Measurements from ENCODE around the gene RFC4. TPM values are rescaled to one million over a fixed set of nuclear protein-coding genes. Genes with fewer than 3 reads are reported as not detected.
"Not testable (repeated sequence)": the region's sequence is repeated elsewhere in the genome, so short reads cannot be mapped to it uniquely, and the experiment has no call there.

Gene RFC4
- total RNA-seq, 1 donor from 2014 or later = 36.3 TPM

DNA sequence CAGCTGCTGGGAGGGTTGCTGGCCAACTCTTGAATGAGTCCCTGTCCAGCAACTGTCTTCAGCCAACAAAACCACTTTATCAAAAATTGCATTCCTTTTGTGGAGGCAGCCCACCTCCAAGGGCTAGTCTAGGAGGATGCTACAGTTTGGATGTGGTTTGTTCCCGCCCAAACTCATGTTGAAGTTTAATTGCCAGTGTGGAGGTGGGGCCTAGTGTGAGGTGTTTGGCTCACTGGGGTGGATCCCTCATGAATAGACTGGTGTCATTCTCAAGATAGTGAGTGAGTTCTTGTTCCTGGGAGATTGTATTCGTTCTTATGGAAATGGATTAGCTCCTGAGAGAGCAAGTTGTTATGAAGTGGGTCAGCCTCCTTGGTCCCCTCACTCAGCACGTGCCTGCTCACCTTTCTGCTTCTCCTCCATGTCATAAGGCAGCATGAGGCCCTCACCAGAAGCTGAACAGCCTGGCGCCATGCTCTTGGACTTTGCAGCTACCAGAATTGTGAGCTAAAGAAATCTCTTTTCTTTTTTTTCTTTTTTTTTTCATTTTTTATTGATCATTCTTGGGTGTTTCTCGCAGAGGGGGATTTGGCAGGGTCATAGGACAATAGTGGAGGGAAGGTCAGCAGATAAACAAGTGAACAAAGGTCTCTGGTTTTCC is 4.2 kb upstream of the RFC4 start:
- H3K27ac Mint-ChIP-seq (ENCODE audit: unreplicated experiment) = peak overlapping the region; percentile 38
- peaks cover 7% of the 10 kb centered on the region for H3K4me1 Mint-ChIP-seq (ENCODE audit: low read depth, unreplicated experiment)
- H3K4me3 Mint-ChIP-seq (ENCODE audit: unreplicated experiment) = no peak overlapping the region
- H3K27me3 Mint-ChIP-seq (ENCODE audit: unreplicated experiment) = no peaks in the 10 kb centered on the region
- peaks cover 8% of the 10 kb centered on the region for H3K9me3 Mint-ChIP-seq (ENCODE audit: unreplicated experiment)
- no peak for DNase-seq
- no peak for TF ChIP-seq CTCF (IDR thresholded peaks at IDR 0.05; ENCODE audit: partially characterized antibody, unreplicated experiment)
- peaks cover 4% of the 10 kb centered on the region for H3K36me3 Mint-ChIP-seq (ENCODE audit: unreplicated experiment)

- H3K4me3 Mint-ChIP-seq (ENCODE audit: unreplicated experiment) = peak overlapping the region; percentile 90
- H3K36me3 Mint-ChIP-seq (ENCODE audit: unreplicated experiment) = no peaks in the 10 kb centered on the region
- no peak overlapping the region for H3K27ac Mint-ChIP-seq (ENCODE audit: unreplicated experiment)
These were observed 949 bp upstream of the RFC4 start for GRCh38 chr3:186807231-186807630.

DNA sequence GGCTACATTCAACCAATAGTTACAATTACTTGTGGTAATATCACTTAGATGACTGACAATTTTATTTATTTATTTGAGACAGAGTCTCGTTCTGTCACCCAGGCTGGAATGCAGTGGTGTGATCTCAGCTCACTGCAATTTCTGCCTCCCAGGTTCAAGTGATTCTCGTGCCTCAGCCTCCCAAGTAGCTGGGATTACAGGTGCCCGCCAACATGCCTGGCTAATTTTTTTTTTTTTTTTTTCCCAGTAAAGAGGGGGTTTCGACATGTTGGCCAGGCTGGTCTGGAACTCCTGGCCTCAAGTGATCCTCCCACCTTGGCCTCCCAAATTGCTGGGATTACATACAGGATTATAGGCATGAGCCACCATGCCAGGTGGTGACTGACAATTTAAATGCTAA is 2.8 kb downstream of the RFC4 start:
- H3K4me1 Mint-ChIP-seq (ENCODE audit: low read depth, unreplicated experiment); H3K27ac Mint-ChIP-seq (ENCODE audit: unreplicated experiment); H3K27me3 Mint-ChIP-seq (ENCODE audit: unreplicated experiment); H3K9me3 Mint-ChIP-seq (ENCODE audit: unreplicated experiment); DNase-seq; H3K4me3 Mint-ChIP-seq (ENCODE audit: unreplicated experiment); H3K36me3 Mint-ChIP-seq (ENCODE audit: unreplicated experiment): not testable (repeated sequence)

More at GRCh38 chr3:186807231-186807630, 949 bp upstream of the RFC4 start:
- H3K4me1 Mint-ChIP-seq (ENCODE audit: low read depth, unreplicated experiment) = no peaks in the 10 kb centered on the region
- H3K27me3 Mint-ChIP-seq (ENCODE audit: unreplicated experiment) = no peaks in the 10 kb centered on the region
- no peak for TF ChIP-seq CTCF (IDR thresholded peaks at IDR 0.05; ENCODE audit: partially characterized antibody, unreplicated experiment)
- no peak for DNase-seq
- H3K9me3 Mint-ChIP-seq (ENCODE audit: unreplicated experiment) = no peaks in the 10 kb centered on the region

DNA sequence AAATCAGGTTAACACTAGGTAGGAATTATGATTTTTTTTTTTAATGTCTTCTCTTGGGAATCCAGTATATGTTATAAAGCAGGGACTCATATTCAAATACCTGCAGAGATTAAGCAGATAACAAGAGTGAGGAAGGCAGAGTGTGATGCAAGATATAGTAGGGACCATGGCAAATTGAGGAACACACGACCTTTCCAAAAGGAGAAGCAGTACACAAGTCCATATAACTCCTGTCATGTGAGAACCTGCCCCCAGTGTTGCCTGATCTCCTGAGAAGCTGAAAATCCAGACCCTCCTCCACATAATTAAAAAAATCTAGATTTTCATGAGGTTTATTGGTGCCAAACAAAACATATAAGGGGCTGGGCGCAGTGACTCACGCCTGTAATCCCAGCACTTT is 3.6 kb downstream of the RFC4 start:
- Mint-ChIP-seq H3K9me3 (ENCODE audit: unreplicated experiment) (no peaks in the 10 kb centered on the region), H3K27ac (ENCODE audit: unreplicated experiment) (no peak overlapping the region), H3K4me1 (ENCODE audit: low read depth, unreplicated experiment) (no peaks in the 10 kb centered on the region), H3K27me3 (ENCODE audit: unreplicated experiment) (no peaks in the 10 kb centered on the region), H3K36me3 (ENCODE audit: unreplicated experiment) (no peaks in the 10 kb centered on the region), H3K4me3 (ENCODE audit: unreplicated experiment) (no peak overlapping the region)
- TF ChIP-seq CTCF (IDR thresholded peaks at IDR 0.05; ENCODE audit: partially characterized antibody, unreplicated experiment) = no peak
- no peak for DNase-seq

DNA sequence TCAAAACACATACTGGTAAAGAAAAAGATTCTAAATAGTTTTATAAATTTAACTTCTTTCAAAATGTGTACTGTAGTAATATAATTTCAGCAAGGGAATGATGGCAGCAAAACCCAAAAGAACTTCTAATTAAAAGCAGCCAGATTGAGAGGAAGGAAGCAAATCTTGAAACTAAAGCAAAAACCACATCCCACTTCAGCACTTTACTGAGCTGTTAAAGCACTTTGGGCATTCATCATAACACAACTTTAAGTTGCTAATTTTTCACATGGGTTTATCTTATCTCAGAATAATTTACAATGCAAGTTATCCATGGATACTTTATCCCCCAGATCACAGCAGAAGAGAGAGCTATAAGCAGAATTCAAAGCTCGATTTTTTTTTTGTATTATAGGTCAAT is 6.0 kb downstream of the RFC4 start:
- no peaks in the 10 kb centered on the region for H3K36me3 Mint-ChIP-seq (ENCODE audit: unreplicated experiment)
- H3K27ac Mint-ChIP-seq (ENCODE audit: unreplicated experiment) = no peak overlapping the region
- H3K9me3 Mint-ChIP-seq (ENCODE audit: unreplicated experiment) = no peaks in the 10 kb centered on the region
- TF ChIP-seq CTCF (IDR thresholded peaks at IDR 0.05; ENCODE audit: partially characterized antibody, unreplicated experiment) = no peak
- no peaks in the 10 kb centered on the region for H3K27me3 Mint-ChIP-seq (ENCODE audit: unreplicated experiment)
- no peak overlapping the region for H3K4me3 Mint-ChIP-seq (ENCODE audit: unreplicated experiment)
- DNase-seq = no peak
- no peaks in the 10 kb centered on the region for H3K4me1 Mint-ChIP-seq (ENCODE audit: low read depth, unreplicated experiment)

Measured in glutamatergic neuron (in vitro differentiated cells).